ENCODE data around the gene COL23A1.

The COL23A1 gene

DNA sequence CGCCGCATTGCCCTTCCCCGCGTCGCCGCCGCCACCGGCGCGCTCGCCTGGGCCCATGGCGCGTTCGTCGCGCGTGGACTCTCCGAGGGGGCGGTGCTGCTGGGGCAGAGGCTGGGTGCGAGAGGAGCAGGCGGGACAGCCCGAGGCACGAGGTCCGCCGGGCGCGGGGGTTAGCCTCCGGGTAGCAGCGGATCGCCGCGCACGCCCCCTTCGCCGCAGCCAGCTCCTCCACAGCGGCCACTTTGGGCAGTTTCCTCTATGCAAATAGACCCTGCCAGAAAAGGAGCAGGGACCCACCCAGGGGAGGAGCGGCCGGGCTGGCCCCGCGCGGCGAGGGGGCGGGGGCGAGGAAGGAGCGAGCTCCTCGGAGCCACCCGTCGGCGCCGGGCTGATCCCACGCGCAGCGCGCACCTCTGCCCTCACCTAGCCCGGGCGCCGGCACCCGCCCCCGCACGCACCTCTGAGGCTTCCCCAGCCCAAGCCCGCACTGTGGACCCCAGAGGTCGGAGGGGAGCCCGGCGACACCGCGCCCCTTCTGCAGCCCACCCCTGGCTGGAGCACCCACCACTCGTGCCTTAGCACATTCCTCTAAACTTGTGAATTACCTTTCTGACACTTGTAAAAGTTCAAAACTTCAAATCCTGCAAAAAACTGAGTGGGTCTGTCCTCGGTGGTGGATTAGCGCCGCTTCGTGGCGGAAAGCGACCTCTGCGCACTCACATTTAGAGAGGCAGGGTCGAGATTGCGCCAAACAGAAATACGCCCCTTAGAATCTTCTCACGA, at the start of gene COL23A1:
Gene COL23A1 (minus strand): TSS at position 253 of the 783 bp plus-strand sequence.
- no peak for DNase-seq (ENCODE audit: low read depth in 2 of 2)

DNA sequence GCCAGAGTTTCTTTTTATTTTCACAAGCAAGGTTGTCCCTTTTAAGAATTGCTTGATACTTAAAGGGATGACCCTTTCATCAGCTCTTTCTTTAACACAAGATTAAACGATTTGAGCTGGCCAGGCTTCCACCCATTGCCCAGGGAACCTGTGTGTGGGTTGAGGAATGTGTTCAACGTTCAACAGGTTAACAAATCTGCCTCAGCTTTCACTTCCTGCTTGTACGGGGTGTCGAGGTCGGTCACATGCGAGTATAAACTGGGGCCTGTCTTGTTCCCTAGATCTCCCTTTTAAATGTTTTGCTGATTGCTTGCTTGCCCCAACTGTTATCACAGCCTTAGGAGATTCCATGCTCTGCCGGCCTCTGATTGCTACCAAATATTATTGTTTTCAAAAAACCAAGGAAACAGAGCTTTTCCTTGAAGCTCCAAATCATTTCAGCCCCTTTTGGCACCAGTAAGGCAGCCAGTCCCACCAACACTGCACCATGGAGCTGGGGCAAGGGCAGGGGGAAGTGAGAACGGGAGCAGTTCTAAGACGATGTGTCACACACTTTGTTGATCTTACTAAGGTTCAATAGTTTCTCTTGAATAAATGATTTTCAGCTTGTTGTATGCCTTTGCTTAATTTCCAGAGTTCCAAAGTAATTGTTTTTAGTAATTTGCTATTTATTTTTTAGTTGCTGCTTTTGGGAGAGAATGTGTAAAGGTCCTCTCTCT, 47.3 kb upstream of the COL23A1 start:
- no peak for DNase-seq (ENCODE audit: low read depth in 2 of 2)

DNA sequence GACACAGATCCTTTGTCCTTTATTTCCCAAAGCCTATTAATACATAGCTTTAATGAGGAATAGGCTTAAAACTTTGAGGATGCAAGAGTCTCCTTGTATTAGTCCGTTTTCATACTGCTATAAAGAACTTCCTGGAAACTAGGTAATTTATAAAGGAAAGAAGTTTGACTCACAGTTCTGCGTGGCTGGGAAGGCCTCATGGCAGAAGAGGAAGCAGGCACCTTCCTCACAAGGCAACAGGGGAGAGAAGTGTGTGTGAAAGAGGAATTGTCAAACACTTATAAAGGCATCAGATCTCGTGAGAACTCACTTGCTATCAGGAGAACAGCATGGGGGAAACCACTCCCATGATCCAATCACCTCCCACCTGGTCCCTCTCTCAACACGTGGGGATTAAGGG, 42.1 kb upstream of the COL23A1 start:
- no peak for DNase-seq (ENCODE audit: low read depth in 2 of 2)

DNA sequence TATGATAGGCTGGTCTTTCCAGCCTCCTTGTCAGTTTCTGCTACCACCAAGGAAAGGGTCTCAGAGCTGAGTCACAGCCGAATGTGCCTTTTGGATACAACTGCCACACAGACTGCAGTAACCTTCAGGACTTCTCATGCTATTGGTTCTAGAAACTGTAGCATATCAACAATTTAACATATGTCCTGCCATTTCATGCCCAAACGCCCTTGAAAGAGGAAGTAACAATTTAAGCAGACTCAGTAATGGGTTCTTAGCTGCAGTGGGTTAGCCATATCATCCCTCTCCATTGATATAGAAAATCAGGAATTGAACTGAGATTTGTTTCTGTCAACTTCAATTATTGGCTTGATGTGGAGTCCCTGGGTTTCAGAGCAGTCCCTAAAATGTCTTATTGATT, 40.8 kb upstream of the COL23A1 start:
- no peak for DNase-seq (ENCODE audit: low read depth in 2 of 2)

DNA sequence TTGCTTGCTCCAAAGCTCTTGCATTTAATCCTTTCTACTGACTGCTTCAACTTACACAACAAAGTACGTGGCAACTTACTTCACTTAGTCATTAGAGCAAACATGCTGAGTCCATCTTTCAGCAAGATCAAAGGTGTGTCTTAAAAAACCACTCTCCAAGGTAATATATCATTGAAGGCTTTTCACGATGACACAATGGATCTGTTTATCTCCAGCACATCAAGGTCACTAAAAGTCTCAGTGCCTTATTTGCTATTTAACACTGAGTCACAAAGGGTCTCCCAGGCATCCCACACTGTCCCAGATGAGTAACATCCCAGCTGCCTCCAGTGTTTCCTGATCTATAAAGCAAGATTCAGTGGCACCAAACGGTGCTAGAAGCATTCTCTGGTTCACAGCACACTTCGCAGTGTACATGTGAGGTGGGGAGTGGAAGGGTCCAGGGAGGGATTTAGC, 40.3 kb upstream of the COL23A1 start:
- no peak for DNase-seq (ENCODE audit: low read depth in 2 of 2)

DNA sequence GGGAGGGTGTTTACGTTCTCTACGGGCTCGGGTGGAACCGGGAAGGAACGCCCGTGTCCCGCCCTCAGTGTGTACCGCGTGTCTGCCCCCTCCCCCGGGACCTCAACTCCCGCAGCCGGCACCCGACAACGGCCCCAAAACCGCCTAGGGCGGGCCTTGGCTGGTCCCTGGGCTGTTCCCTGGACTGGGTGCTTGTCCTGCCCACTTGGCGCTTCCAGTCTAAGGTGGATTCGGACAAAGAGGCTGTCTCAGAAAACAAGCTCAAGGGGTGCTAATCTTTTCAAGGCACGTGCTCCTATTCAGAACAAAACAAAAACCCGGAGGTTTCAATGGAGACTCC, 37.0 kb upstream of the COL23A1 start:
- no peak for DNase-seq (ENCODE audit: low read depth in 2 of 2)

DNA sequence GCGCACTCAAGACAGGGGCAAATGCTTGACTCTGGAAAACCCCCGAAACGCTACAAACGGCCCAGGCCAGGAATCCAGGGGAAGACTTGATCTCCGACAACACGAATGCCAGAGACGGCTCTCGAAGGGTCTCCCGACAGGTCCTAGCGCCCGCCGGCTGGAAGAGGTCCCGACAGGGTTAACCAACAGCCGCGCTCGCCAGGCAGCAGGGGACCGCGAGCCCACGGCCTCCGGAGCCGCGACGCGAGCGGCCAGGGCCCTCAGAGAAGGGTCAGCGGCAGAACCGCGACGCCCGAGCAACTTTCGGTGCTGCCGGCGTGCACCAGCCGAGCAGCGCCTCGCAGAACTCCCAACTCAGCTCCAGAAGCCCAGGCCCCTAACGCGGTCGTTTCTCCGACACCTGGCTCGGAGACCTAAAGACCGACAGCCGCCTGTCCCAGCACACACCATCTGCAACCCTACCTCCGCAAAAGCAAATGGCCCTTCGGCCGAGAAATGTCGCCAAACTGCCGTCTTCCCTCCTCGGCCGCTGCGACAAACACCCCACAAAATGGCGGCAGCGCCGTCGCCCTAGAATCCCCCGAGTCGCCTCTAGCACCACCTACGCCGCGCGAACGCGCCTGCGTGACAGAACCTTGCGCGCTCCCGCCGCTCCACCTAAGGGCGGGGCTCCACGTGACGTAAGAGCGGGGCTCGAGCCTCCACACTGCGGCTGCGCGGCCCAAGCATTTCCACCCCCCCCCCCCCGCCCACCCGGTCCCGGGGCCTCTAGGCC, 36.5 kb upstream of the COL23A1 start, which contains the start of gene CLK4:
Gene CLK4 (minus strand): TSS at position 567 of the 775 bp plus-strand sequence. CDS start 3,634 bp downstream, outside the sequence.
- peak; percentile 80 to 81 for DNase-seq (ENCODE audit: low read depth in 2 of 2)

DNA sequence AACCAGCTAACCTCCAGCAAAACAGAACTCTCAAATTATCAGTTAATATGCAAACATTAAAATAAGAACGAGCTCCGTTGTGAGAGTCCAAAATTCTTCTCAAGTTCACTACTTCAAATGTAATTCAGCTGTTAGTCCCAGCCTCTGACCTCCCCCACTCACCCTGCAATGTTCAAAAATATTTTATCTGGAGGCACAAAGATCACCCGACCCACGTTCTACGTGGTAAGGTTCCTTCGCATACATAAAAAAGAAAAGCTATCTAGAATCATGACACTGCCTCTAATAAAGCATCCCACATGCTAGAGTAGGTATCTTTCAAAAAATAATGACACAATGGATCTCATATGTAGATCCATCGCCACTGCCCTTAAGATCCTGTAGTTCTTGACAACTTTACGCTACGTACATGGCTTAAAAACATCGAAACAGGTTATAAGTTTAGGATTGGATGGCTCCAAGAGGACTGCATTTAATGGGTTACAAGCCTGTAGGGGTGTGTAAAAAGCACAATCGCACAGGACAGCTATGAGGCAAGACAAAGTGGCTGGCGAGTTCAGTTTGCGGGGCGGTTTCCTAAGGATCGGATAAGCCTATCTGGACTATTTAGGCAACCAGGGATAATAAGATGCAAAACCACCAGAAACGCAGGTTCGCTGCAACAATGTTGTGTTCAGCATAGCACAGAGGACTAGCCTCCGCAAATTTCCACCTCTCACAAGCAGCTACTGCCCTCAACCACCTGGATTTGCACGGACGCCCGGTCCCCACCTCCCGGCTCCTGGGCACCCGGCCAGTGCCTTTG, 35.7 kb upstream of the COL23A1 start:
- no peak for DNase-seq (ENCODE audit: low read depth in 2 of 2)

DNA sequence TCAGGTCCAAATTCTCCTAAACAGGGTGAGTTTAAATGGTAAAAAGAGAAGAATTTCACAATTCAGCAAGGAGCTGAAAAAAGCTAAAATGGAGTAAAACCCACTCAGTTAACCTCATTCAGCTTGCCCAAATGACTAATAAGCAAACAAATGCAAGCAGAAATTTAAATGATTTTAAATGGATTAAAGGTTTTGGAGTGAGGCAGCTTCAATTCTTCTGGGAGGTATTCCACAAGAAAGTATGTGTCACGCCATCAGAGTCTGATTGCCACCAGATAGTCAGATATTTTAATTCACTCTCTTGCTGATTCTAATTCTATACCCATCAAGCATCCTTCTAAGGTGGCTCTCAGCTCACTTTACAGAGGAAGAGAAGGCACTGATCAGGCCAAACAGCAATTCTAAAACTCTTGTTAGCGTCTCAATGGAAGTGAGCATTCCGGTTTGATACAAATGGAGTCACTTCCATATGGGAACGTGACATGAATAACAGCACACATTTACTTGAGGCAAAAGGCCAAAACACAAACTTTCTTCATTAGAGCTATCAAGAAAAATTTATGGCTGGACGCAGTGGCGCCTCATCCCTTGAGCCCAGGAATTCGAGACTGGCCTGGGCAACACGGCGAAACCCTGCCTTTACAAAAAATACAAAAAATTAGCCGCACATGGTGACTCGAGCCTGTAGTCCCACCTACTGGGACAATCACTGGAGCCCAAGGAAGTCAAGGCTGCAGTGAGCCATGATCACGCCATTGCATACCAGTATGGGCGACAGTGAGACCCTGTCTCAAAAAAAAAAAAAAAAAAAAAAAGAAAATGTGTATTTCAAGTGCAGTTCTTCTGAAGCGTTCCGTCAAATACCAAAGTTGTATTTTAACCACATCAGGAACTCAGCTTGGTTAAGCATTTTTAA, 34.7 kb upstream of the COL23A1 start:
- DNase-seq (ENCODE audit: low read depth in 2 of 2), result no peak

DNA sequence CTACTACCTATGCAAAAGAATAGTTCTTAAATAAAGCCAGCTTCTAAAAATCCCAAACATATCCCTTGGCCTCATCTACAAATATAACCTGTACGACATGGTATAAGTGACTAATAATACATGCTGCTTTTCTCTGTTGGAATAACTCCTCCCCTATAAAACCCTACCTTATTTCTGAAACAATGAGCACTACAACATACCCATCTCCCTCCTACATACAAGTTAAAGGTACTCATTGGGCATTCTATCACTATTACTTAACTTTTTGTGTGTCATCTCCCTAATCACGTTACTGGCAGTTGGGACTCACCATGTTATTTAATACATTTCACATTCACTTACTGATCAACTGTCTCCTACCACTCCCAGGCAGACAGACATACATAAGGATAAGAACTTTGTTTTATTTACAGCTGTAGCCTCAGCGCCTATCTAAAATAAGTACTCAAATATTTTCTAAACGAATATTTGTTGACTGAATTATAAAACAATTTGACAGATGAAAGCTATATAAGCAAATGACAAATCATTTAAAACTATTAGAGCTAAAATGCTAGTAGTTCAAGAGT, 32.6 kb upstream of the COL23A1 start:
- DNase-seq (ENCODE audit: low read depth in 2 of 2), result no peak

DNA sequence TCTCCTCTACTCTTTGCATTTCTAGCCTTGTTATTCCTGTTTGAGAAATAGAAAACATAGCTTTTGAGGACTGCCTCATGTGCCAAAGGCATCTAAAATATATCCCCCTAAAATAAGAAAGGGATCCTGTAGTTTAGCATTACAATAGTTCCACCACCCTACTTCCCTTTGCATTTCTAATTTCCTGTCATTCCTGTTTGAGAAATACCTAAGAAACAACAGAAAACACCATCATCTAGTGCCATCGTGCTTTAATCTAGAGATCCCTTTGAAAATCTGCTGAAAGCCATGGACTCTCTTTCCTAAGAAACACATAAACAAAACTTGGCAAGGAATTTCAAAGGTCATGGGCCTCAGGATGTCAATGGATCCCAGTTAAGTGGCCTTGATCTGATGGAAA, 29.2 kb upstream of the COL23A1 start:
- no peak for DNase-seq (ENCODE audit: low read depth in 2 of 2)

DNA sequence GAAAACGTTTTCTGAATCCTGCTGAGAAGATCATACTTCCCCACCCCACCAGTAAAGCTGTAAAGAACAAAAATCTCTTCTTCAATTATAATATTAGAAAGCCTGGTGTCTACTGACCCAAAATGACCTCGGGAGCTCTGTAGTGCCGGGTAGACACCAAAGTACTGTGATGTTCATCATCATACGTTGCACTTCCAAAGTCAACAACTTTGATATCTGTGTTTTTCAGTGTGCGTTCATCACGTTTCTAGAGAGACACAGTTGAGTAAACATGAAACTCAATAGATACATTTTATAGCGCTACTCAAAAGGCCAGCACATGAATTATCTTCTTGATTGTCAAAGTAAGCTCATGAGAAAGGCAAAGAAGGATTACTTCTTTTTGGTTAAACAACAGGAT, 22.1 kb upstream of the COL23A1 start:
- no peak for DNase-seq (ENCODE audit: low read depth in 2 of 2)

DNA sequence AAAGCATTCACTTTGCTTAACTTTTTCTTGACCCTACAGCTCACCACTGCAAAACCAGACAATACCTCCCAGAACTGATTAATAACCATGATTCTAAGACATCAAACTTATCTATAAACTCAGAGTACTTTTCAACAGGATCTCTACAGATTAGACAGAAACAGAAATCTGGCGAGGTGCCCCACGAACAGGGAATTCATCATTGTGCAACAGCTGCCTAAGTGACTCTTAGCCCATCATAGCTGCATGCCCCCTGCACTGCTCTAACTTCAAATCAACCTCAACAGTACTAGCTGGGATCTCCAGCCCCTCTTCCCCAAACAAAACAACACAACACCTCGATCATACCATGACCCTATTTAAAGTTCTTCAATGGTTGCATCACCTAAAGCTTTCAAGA, 16.1 kb upstream of the COL23A1 start:
- no peak for DNase-seq (ENCODE audit: low read depth in 2 of 2)

DNA sequence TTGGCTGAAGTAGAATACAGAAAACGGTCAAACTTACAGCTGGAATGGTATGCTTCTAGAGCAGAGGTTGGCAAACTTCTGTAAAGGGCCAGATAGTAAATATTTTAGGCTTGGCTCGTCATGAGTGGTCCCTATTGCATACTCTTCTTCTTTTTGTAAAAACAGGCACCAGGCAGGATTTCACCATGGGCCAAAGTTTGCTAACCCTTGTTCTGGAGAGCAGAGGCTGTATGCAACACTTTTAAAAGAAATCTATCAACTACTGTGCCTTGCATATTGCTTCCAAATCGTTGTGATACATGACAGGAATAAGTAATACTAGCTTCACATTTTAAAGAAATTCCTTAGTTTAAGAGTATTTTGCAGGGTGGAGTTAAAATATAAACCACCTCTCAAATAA, 15.6 kb upstream of the COL23A1 start:
- no peak for DNase-seq (ENCODE audit: low read depth in 2 of 2)

DNA sequence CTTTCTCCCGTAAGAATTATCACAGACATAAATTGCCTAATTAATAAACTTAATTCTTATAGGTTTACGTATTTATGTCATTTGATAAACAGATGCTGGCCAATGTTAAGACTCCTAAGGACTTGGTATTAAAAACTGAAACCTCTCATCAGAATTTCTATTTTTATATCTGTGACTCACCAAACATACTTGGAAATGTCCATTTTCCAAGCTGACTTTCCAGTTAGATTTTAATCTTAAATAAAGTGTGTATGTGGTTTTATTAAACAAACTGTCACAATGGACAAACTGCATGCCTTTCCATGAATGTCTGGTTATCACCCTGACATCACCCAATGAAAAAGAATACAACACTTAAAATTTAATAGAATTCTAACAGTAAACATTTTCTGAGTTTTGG, 12.6 kb upstream of the COL23A1 start:
- no peak for DNase-seq (ENCODE audit: low read depth in 2 of 2)

DNA sequence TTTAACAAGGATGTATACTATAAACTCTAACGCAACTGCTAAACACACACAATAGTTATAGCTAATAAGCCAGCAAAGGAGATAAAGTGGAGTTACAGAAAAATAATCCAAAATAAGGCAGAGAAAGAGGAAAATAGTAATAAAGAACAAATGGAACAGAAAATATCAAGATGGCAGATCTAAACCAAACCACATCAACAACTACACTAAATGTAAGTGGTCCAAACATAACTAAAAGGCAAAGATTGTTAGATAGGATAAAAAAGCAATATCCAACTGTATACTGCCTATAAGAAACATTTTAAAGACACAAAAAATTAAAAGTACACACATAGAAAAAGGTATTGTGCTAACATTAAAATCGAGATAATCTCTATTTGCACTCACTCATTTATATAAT, 5.6 kb upstream of the COL23A1 start:
- no peak for DNase-seq (ENCODE audit: low read depth in 2 of 2)

DNA sequence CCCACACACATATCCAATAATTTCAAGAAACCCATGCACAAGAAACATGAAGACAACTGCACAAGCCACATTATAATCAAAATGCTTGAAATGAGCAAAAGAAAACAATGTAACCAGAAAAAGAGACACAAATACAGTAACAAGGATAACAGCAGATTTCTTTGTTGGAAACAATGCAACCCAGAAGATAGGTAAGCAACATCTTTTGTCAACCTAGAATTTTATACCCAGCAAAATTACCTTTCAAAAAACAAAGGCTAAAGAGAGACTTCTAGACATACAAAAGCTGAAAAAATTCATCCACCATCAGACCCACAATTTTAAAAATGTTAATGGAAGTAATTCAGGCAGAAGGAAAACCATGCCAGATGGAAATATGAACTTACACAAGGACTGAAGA, 5.0 kb upstream of the COL23A1 start:
- DNase-seq (ENCODE audit: low read depth in 2 of 2), result no peak

DNA sequence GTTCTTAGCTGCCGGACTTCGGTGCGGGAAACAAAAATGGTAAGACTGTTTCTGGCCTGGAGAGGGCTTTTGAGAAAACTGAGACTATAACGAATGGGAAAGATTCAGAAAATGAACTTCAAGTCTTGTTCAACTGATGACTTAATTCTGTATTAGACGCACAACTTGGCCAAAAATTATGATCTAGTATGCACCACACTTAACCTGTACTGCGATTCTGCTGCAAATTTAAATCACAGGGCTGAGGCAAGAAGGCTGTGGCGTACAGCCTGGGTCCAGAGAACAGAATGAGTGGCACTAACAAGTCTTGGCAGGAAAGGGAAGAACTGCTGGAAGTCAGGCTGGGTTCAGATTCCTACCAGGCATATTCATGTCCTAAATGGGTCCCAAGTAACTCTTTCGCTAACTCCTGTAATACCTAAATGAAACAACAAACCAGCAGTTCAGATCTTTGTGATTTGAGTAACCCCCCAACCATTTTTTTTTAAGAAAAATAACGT, 781 bp upstream of the COL23A1 start:
- DNase-seq (ENCODE audit: low read depth in 2 of 2), result no peak

DNA sequence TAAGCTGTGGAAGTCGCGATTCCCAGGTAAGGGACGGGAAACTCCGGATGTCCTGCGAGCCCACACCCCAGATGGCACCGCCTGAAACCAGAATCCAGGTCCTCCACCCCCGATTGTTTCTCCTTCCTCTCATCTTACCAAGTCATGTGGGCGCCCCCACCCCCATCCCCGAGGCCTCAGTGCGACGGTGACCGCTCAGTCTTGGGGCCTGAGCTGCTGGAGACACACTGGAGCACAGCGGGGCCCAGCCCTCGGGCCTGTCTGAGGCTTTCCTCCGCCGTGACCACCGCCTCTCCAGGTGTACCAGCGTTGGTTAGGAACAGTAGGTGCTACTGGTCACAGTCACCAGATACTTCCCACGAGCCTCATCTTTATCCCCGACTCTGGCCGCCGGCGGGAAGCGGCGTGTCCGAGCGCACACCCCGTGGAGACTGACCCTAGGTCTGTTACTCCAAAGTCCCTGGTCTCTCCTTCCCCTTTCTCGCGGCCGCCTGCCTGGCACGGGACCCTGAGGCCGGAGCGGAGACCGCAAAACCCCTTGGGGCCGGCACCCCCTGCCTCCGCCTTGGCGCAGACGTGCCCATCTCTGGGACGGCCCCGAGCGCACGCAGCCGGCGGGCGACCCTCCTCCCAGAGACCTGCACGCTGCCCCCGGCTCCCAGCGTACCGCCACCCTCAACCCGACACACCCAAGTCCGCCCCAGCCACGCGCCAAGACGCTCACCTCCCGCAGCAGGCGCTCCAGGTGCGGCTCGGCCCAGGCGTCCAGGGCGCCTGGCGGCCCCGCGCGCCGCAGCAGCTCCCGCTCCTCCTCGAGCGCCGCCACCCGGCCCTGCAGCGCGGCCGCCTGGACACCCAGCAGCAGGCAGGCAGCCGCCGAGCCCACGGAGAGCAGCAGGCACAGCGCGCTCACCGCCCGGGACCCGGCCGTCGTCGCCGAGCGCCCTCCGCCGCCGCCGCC, 733 bp downstream of the COL23A1 start:
- no peak for DNase-seq (ENCODE audit: low read depth in 2 of 2)

Measured in fibroblast of skin of left biceps (primary cell).